ENCODE data around the gene PRXL2B.

Gene PRXL2B

GRCh38 chr1:2598329-2598931 lies 11.9 kb downstream of the PRXL2B start:
- no peak for DNase-seq

- no peak for DNase-seq
Observed at GRCh38 chr1:2601721-2602303, 15.2 kb downstream of the PRXL2B start.

GRCh38 chr1:2602311-2602835 lies 15.8 kb downstream of the PRXL2B start:
- DNase-seq = no peak

GRCh38 chr1:2602866-2603520 lies 16.4 kb downstream of the PRXL2B start:
- no peak for DNase-seq

- DNase-seq = no peak
Observed at GRCh38 chr1:2603521-2604155, 17.1 kb downstream of the PRXL2B start.

- DNase-seq = no peak
Observed at GRCh38 chr1:2604156-2604843, 17.7 kb downstream of the PRXL2B start.

GRCh38 chr1:2604844-2605508 lies 18.4 kb downstream of the PRXL2B start:
- DNase-seq = no peak

- no peak for DNase-seq
Observed at GRCh38 chr1:2605509-2606395, 19.2 kb downstream of the PRXL2B start.

- no peak for DNase-seq
Observed at GRCh38 chr1:2606396-2606880, 19.9 kb downstream of the PRXL2B start.

- DNase-seq = no peak
Observed at GRCh38 chr1:2606881-2607621, 20.5 kb downstream of the PRXL2B start.

- no peak for DNase-seq
Observed at GRCh38 chr1:2607641-2608091, 21.1 kb downstream of the PRXL2B start.

- DNase-seq = no peak
Observed at GRCh38 chr1:2609319-2610035, 22.9 kb downstream of the PRXL2B start.

- DNase-seq = no peak
Observed at GRCh38 chr1:2610036-2610959, 23.7 kb downstream of the PRXL2B start.

- DNase-seq = peak; percentile 4
Observed at GRCh38 chr1:2611031-2611501, 24.5 kb downstream of the PRXL2B start.

- no peak for DNase-seq
Observed at GRCh38 chr1:2611621-2612437, 25.3 kb downstream of the PRXL2B start.

- no peak for DNase-seq
Observed at GRCh38 chr1:2612591-2613365, 26.2 kb downstream of the PRXL2B start.

All from fibroblast of skin of scalp (primary cell).